NCI-H1048 (cell line): ENCODE data around the gene IMMP2L.

Experiments used
- DNase-seq: peaks from one replicate; lab custom pipeline; 2025; lab: John Stamatoyannopoulos, UW

IMMP2L gene

GRCh38 chr7:111212857-111213523 lies 349.3 kb downstream of the IMMP2L start:
- no peak for DNase-seq

DNA sequence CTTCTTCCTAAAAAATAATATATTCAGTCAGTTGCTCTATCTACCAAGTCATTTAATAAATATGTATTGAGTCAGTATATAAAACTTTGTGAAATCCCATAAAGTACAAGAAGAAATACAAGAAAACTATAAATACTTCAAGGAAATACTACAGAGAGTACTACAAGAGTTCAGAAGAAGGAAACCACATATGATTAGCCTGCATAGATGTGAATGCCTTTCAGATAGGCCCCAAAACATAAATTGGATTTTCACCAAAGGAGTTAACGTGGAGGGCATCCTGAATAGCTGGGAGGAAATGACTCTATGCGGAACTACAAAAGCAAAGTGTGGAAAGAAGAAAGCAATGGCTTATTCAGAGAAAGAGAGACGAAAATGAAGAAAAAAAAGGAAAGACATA lies 351.3 kb downstream of the IMMP2L start:
- no peak for DNase-seq

GRCh38 chr7:111210043-111210442 lies 352.2 kb downstream of the IMMP2L start:
- no peak for DNase-seq

GRCh38 chr7:111205251-111205650 lies 357.0 kb downstream of the IMMP2L start:
- no peak for DNase-seq

DNA sequence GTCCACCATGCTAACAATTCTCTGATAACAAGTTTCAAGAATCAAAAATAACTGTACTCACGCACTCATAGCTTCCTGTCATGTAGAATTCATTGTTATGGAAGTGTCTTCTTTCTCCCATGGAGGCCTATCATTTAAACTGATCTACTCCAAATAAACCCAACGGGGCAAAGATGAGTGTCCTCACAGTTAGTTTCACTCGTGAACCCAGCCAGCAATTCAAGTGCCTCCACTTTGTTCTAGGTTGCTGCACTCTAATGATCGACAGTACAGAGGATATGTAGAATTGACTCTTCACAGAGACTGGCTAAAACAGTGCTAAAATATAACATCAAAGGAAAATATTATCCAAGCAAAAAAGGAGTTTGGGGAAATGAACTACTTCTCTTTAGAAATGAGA lies 360.0 kb downstream of the IMMP2L start:
- DNase-seq, result no peak

GRCh38 chr7:111199643-111200042 lies 362.6 kb downstream of the IMMP2L start:
- no peak for DNase-seq

- DNase-seq, result no peak
Measured at GRCh38 chr7:111198255-111198654, 364.0 kb downstream of the IMMP2L start.

DNA sequence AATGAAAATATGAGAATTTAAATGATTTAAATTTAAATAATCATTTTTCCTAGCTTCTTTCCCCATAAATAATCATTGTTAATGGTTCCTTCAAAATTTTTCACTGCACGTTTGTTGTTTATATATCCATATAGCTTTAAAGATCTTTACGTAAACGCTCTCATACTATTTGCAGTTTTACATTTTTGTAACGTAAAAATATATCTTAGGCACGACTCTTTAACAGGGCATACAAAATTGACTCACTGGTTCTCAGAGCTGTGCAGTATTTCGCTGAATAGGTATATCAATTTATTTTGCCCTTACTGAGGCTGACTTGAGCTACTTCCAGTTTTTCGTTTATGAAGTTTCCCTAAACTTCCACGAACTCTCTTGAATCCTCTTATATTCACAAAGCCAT lies 365.6 kb downstream of the IMMP2L start:
- DNase-seq, result no peak

DNA sequence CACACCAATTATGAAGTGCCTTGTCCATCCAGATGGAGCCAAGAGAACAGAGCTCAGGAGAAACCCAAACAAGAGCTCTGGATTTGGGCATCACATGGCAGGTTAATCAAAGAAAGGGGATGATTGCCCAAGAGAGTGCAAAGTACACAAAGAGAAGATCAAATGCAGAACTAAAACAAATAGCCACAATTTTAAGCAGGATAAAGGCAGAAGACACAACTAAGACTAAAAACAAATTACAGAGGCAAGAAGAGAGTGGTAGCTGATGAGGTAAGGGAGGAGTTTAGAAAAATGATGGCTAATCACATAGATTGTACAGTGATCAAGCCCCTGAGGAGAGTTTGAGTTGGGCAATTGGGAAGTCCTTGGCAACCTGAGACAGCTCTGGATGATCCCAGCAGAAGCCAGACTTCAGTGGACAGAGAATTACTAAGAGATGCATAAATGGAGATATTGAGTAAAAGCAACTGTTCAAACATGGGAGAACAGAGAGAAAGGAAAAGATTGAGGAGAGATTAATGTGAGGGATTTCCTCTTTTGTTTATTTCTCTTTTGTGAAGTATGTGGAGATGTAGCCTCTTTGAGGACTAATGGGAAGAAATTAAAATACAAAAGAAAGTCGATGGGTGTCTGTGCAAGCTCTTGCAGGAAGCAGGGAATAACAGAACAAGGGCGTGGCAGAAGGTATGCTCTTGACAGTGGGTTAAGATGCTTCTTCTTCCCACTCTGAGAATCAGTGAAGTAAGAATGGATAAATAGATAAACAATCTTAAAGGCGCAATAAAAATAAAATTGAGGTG lies 369.5 kb downstream of the IMMP2L start:
- no peak for DNase-seq

GRCh38 chr7:111190804-111191203 lies 371.5 kb downstream of the IMMP2L start:
- no peak for DNase-seq

GRCh38 chr7:111184987-111185386 lies 377.3 kb downstream of the IMMP2L start:
- no peak for DNase-seq

- DNase-seq, result no peak
Measured at GRCh38 chr7:111183321-111183720, 379.0 kb downstream of the IMMP2L start.

GRCh38 chr7:111180338-111180737 lies 382.0 kb downstream of the IMMP2L start:
- DNase-seq, result no peak

GRCh38 chr7:111175908-111176441 lies 386.3 kb downstream of the IMMP2L start:
- DNase-seq, result no peak

DNA sequence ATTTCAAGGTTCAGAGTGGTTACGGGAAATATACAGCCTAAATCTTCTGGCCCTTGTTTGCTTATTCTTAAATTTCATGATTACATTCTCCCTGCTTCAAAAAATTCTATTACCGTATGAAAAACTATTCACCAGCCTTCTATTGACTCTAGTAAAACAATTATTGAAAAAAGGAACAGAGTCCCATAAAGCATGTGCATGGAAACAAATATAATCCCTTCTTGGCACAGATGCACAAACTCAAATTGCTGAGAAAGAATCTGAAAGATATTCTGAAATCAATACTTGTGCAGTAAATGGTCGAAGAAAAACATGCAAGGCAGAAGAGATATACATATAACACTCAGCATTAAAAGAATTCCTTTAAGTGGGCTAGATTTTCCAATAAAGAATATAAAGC lies 387.8 kb downstream of the IMMP2L start:
- DNase-seq, result no peak

DNA sequence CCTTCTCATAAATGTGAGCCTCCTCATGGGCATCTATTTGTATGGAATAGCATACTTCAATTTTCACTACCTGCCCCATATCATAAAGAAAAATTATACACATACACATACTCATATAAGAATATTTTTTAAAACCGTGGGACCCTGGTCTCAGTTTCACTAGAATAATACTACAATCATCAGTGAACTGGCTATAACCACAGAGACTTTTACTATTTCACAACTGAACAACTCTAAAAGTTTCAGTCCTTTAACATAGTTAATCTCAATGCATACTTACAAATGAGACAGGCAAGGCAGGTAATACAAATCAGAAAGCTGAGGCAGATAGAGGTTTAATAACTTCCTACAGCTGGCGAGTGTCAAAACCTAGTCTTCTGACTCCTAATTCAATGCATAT lies 388.3 kb downstream of the IMMP2L start:
- no peak for DNase-seq

DNA sequence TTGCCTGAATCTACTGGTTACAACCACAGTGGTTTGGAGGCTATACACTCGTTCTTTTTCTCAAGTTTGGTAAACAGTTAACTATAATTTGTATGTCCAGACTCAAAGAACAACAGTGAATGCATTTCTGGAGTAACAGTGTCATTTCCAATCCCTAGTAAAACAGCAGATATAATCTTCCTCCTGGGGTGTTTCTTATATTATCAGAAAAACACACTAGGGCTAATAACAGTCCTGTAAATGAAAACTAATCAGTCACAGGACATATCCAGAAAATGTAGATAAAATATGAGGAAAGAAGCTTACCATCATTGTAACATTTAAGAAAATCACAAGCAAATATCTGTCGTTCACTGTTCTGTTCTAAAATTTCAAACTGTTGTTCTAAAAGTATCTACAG lies 388.8 kb downstream of the IMMP2L start:
- DNase-seq, result no peak

DNA sequence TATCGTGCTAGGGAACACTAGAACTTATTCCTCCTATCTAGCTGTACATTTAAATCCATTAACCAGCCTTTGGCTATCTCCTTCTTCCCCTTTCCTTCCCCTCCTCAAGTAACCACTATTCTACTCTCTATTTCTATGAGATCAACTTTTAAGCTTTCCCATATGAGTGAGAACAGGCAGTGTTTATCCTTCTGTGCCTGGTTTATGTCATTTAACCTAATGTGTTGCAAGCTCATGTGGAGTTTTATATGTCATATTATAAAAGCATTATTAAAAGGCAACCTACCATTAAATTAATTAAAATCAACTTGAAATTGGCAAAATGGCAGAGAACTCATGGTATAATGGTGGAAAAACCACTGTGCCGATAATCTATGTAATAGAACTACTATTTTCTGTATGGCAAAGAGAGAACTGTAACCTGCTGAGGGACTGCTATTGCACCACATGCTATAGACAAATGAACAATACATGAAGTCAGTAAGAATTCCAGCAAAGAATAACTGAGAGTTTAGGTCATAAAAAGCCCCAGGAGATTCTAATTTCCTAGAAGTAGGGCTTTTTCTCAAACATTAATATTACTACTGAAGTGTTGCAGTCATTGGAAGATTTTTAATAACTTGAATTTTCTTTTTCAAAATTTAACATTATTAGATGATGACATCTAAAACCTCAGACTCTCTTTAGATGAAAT lies 389.6 kb downstream of the IMMP2L start:
- no peak for DNase-seq

DNA sequence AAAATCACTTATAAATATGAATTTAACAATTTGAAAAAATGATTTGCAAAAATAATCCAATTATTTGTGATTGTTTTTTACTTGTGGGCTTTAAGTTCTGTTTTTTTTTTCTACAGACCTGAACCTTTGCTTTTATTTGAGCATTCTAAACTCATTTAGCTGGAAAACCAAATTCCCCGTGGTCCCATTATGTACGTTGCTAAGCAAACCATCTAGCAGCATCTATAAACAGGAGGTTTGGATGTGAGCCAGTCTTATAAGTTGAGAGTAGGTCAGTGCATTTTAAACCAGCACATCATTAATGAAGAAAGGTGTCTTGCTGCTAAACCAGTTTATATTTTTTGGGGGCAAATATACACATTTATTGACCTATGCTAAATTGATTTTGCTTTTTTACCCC lies 394.1 kb downstream of the IMMP2L start:
- DNase-seq, result no peak

DNA sequence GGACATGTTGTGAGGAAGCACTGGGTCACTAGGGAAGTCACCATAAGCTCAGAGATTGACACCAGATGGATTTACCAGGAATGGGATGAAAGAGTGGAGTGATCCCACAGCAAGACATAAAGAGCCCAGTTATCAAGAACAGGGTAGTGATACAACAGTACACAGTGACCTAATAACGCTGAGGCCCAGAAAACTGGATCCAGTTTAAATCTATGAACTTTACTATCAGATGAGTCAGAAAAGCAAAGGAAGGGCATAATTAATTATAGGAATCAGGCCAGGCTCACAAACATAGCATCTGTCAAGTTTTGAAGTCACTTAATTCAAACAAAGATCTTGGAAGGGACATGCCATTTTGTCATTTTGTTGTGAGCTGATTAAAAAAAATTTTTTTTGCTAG lies 397.9 kb downstream of the IMMP2L start:
- no peak for DNase-seq

DNA sequence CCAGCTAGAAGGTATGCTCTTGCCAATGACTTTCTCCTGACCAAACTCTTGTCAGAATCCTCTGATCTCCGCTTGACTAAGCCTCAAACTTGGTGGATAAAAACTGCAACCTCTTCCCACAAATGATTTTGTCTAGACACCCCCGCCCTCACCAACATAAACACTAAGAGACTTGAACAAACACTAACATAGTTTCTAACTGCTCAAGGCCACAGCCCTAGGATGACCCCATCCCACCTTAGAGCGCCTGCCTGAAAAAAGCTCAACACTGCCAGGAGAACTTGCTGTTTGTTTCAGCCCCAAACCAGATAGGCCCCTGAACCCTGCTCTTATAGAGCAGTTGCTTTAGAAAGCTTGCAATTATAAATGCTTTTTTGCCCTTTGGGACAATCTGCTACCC lies 399.6 kb downstream of the IMMP2L start:
- no peak for DNase-seq

DNA sequence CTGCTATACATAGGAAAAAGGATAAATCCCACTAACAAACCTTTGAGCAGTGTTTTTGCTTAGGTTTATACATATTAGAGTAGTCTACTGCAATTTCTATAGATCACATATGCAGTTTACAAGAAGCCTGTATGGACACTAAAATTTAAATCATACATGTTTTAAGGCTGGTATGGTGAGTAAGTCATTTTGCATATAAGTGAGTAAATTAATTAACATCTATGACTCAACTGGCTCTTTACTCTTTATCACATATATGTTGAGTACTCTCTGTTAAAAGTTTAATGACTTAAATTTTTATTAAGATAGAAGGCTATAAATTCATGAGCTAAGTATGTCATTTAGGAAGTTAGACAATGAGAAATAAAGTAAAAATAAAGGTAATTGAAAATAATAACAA lies 402.0 kb downstream of the IMMP2L start:
- DNase-seq, result no peak

- DNase-seq, result no peak
Measured at GRCh38 chr7:111159426-111159825, 402.9 kb downstream of the IMMP2L start.
